Stimulated activated memory B cell treated with anti-CD40 and anti-IgM and Interleukin-4, amounts not matched to agents 10 μg/mL and 1 μg/mL and 100 μg/mL, for 72 hours (primary cell): ENCODE measurements around the gene PRKG1.
"Not testable (repeated sequence)": the region's sequence is repeated elsewhere in the genome, so short reads cannot be mapped to it uniquely, and the experiment has no call there.

Source experiments
- ATAC-seq: fragments of 150-1000 bp; cut with Tn5 transposase; 2 replicates; pipeline ENCODE4 v1.10.0; 2021
- H3K27ac Mint-ChIP-seq: one replicate; pipeline ENCODE4 v1.8.0; 2022; ENCODE audit warnings: mild to moderate bottlenecking, mixed read lengths
- H3K27me3 Mint-ChIP-seq: one replicate; pipeline ENCODE4 v1.8.0; 2022; ENCODE audit warnings: mixed read lengths
- H3K36me3 Mint-ChIP-seq: one replicate; pipeline ENCODE4 v1.8.0; 2022; ENCODE audit warnings: mixed read lengths
- H3K4me1 Mint-ChIP-seq: one replicate; pipeline ENCODE4 v1.8.0; 2022; ENCODE audit warnings: mixed read lengths
- H3K4me3 Mint-ChIP-seq: one replicate; pipeline ENCODE4 v1.8.0; 2022; ENCODE audit warnings: mild to moderate bottlenecking, moderate library complexity, mixed read lengths
- H3K9me3 Mint-ChIP-seq: one replicate; pipeline ENCODE4 v1.8.0; 2022; ENCODE audit warnings: mixed read lengths

The PRKG1 gene

GRCh38 chr10:51748959-51749358 lies 674.7 kb downstream of the PRKG1 start:
- no peaks in the 10 kb centered on the region for H3K36me3 Mint-ChIP-seq
- H3K9me3 Mint-ChIP-seq, result no peaks in the 10 kb centered on the region
- no peaks in the 10 kb centered on the region for H3K27me3 Mint-ChIP-seq
- H3K27ac Mint-ChIP-seq, result no peak overlapping the region
- H3K4me1 Mint-ChIP-seq, result no peaks in the 10 kb centered on the region
- no peak overlapping the region for H3K4me3 Mint-ChIP-seq
- no peak for ATAC-seq

GRCh38 chr10:51758366-51758765 lies 684.1 kb downstream of the PRKG1 start:
- H3K4me3 Mint-ChIP-seq, result no peak overlapping the region
- no peaks in the 10 kb centered on the region for H3K4me1 Mint-ChIP-seq
- H3K27ac Mint-ChIP-seq, result no peak overlapping the region
- H3K36me3 Mint-ChIP-seq, result no peaks in the 10 kb centered on the region
- no peaks in the 10 kb centered on the region for H3K27me3 Mint-ChIP-seq
- no peak for ATAC-seq
- H3K9me3 Mint-ChIP-seq, result no peaks in the 10 kb centered on the region

DNA sequence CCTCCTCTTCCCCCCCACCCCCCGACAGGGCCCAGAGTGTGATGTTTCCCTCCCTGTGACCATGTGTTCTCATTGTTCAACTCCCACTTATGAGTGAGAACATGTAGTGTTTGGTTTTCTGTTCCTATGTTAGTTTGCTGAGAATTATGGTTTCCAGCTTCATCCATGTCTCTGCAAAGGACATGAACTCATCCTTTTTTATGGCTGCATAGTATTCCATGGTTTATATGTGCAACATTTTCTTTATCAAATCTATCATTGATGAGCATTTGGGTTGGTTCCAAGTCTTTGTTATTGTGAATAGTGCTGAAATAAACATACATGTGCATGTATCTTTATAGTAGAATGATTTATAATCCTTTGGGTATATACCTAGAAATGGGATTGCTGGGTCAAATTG lies 684.6 kb downstream of the PRKG1 start:
- not testable (repeated sequence) for H3K9me3 Mint-ChIP-seq, H3K27me3 Mint-ChIP-seq, H3K36me3 Mint-ChIP-seq, H3K4me3 Mint-ChIP-seq, H3K27ac Mint-ChIP-seq, H3K4me1 Mint-ChIP-seq, ATAC-seq

- H3K4me1 Mint-ChIP-seq, result no peaks in the 10 kb centered on the region
- H3K27me3 Mint-ChIP-seq, result no peaks in the 10 kb centered on the region
- H3K4me3 Mint-ChIP-seq, result no peak overlapping the region
- no peak for ATAC-seq
- no peaks in the 10 kb centered on the region for H3K9me3 Mint-ChIP-seq
- H3K36me3 Mint-ChIP-seq, result no peaks in the 10 kb centered on the region
- H3K27ac Mint-ChIP-seq, result no peak overlapping the region
Observed at GRCh38 chr10:51759896-51760534, 685.7 kb downstream of the PRKG1 start.

- Mint-ChIP-seq H3K4me1 (no peaks in the 10 kb centered on the region), H3K27ac (no peak overlapping the region), H3K36me3 (no peaks in the 10 kb centered on the region), H3K9me3 (peaks cover under 1% of the 10 kb centered on the region), H3K4me3 (no peak overlapping the region), H3K27me3 (no peaks in the 10 kb centered on the region)
- ATAC-seq, result no peak
Observed at GRCh38 chr10:51760864-51761640, 686.8 kb downstream of the PRKG1 start.

- no peaks in the 10 kb centered on the region for H3K27me3 Mint-ChIP-seq
- no peak for ATAC-seq
- H3K9me3 Mint-ChIP-seq, result peaks cover 7% of the 10 kb centered on the region
Observed at GRCh38 chr10:51763746-51764145, 689.5 kb downstream of the PRKG1 start.

GRCh38 chr10:51765284-51765971 lies 691.1 kb downstream of the PRKG1 start:
- ATAC-seq, result no peak
- Mint-ChIP-seq H3K9me3 (peaks cover 7% of the 10 kb centered on the region), H3K4me1 (no peaks in the 10 kb centered on the region), H3K36me3 (no peaks in the 10 kb centered on the region), H3K27ac (no peak overlapping the region), H3K27me3 (no peaks in the 10 kb centered on the region), H3K4me3 (no peak overlapping the region)

More at GRCh38 chr10:51763746-51764145, 689.5 kb downstream of the PRKG1 start:
- Mint-ChIP-seq H3K36me3 (no peaks in the 10 kb centered on the region), H3K4me1 (no peaks in the 10 kb centered on the region), H3K27ac (no peak overlapping the region), H3K4me3 (no peak overlapping the region)

- peaks cover 7% of the 10 kb centered on the region for H3K9me3 Mint-ChIP-seq
- no peak for ATAC-seq
- H3K4me1 Mint-ChIP-seq, result no peaks in the 10 kb centered on the region
- H3K36me3 Mint-ChIP-seq, result no peaks in the 10 kb centered on the region
- no peaks in the 10 kb centered on the region for H3K27me3 Mint-ChIP-seq
- H3K4me3 Mint-ChIP-seq, result no peak overlapping the region
- H3K27ac Mint-ChIP-seq, result no peak overlapping the region
Observed at GRCh38 chr10:51766423-51767102, 692.3 kb downstream of the PRKG1 start.

DNA sequence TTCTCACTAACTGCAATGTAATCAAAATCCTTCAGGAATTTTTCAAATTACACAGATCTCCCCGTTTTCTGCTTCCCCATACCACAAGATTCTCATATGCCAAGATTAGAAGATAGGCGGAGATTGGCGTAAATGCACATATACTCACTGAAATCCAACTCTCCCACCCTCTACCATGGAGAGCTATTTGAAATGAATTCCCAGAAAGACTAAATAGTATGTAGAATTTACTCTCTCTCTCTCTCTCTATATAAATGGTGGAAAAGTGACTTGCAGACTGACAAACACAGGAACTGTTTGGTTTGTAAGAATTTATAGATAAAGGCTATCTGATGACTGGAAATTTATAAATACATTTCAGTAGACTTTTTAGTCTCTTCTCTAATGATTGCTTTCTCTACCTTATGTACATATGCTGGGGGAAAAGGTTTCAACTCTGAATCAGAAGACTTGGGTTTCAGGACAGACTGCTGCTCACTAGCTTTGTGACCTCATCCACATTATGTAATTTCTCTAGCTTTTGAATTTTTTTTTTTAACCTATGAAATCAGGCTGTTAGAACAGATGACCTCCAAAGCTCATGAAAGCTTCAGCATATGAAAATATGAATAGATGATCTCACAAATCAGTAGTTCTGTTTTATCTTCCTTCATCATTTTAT lies 692.9 kb downstream of the PRKG1 start:
- no peak overlapping the region for H3K27ac Mint-ChIP-seq
- H3K4me1 Mint-ChIP-seq, result no peaks in the 10 kb centered on the region
- H3K4me3 Mint-ChIP-seq, result no peak overlapping the region
- peaks cover 7% of the 10 kb centered on the region for H3K9me3 Mint-ChIP-seq
- H3K27me3 Mint-ChIP-seq, result no peaks in the 10 kb centered on the region
- no peak for ATAC-seq
- H3K36me3 Mint-ChIP-seq, result no peaks in the 10 kb centered on the region

DNA sequence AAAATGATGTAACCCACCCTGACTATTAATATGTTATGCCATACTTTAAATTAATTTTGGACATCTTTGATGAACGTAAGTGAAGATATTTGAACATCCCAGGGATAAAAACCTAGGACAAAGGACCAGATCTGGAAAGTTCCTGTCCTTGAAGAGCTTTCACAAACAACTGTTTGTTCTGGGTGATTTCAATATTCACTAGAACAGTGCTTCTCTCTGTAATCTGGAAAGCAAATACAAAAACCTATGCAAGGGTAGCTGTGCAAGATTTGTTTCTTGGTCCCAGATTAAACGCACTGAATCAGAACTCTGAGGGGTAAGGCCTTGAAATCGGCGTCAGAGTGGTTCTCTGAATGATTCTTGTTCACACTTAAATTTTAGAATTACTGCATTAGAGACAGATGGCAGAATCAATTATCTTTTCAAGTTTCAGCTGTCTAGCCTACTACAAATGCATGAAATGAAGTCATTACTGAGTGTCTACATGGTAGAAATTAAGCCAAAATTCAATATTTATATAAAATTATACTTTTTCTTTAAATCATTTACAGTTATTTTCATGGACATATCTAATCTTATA lies 694.7 kb downstream of the PRKG1 start:
- H3K36me3 Mint-ChIP-seq, result no peaks in the 10 kb centered on the region
- H3K4me3 Mint-ChIP-seq, result no peak overlapping the region
- no peak overlapping the region for H3K27ac Mint-ChIP-seq
- H3K9me3 Mint-ChIP-seq, result peaks cover 7% of the 10 kb centered on the region
- no peak for ATAC-seq
- no peaks in the 10 kb centered on the region for H3K27me3 Mint-ChIP-seq
- H3K4me1 Mint-ChIP-seq, result no peaks in the 10 kb centered on the region

- Mint-ChIP-seq H3K4me3 (no peak overlapping the region), H3K36me3 (no peaks in the 10 kb centered on the region), H3K9me3 (peaks cover 7% of the 10 kb centered on the region), H3K4me1 (no peaks in the 10 kb centered on the region), H3K27me3 (no peaks in the 10 kb centered on the region), H3K27ac (no peak overlapping the region)
- ATAC-seq, result no peak
Observed at GRCh38 chr10:51770709-51771108, 696.4 kb downstream of the PRKG1 start.

- no peak for ATAC-seq
- Mint-ChIP-seq H3K36me3 (no peaks in the 10 kb centered on the region), H3K27me3 (no peaks in the 10 kb centered on the region), H3K4me3 (no peak overlapping the region), H3K9me3 (no peaks in the 10 kb centered on the region), H3K4me1 (no peaks in the 10 kb centered on the region), H3K27ac (no peak overlapping the region)
Observed at GRCh38 chr10:51772387-51772786, 698.1 kb downstream of the PRKG1 start.

DNA sequence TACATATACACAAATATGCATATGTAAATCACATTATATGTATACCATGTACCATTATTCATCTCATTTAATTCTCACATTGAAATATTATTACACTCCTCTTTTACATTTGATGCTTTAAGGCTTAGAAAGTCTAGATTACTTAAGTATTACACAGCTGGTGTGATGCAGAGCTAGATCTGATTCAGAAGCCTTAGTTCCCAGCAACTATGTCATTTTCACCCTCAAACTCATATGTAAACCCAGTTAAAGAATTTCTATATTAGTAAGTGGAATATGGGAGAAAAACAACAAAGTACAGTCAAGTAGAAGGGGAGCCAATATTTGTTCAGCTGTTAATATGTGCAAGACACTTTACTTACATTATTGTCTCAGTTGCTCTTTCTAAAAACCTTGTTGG lies 699.4 kb downstream of the PRKG1 start:
- Mint-ChIP-seq H3K4me1 (no peaks in the 10 kb centered on the region), H3K27ac (no peak overlapping the region), H3K4me3 (no peak overlapping the region), H3K9me3 (no peaks in the 10 kb centered on the region), H3K27me3 (no peaks in the 10 kb centered on the region), H3K36me3 (no peaks in the 10 kb centered on the region)
- no peak for ATAC-seq

DNA sequence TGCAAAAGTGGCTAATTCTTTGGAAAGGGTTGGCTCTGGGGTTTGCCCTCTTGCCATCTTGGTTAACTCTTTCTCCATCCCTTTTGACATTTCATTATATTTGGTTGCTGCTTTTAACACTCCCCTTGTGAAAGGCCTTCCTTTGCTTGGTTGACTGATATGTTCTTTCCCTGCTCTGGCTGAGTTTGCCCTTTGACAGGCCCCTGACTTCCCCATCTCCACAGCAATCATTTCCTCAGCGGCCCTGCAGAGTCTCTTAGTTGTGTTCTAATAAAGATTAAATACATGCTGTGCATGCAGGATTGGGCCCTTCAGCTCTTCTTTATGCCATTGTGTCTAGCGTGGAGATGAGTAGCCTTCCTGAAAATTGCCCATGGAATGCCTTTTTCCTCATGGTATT lies 709.7 kb downstream of the PRKG1 start:
- ATAC-seq, result no peak
- Mint-ChIP-seq H3K9me3 (no peaks in the 10 kb centered on the region), H3K27me3 (no peaks in the 10 kb centered on the region), H3K4me1 (no peaks in the 10 kb centered on the region), H3K4me3 (no peak overlapping the region), H3K27ac (no peak overlapping the region), H3K36me3 (no peaks in the 10 kb centered on the region)
